Activated T-cell treated with anti-CD3 and anti-CD28 coated beads, Interleukin-2, amount 50 U/mL, for 24 hours (primary cell): ENCODE results near the gene GNAS.
A peak's percentile ranks its signal among the peaks of the same experiment; 100 is the strongest.

Source experiments
- DNase-seq: peaks from one replicate; pipeline ENCODE4 v3.0.0-alpha.2; 2020
- H3K27ac Mint-ChIP-seq: 2 replicates; pipeline ENCODE4 v1.8.0; 2020; ENCODE audit warnings: mild to moderate bottlenecking, mixed read lengths
- H3K27me3 Mint-ChIP-seq: 2 replicates; pipeline ENCODE4 v1.8.0; 2020; ENCODE audit warnings: mixed read lengths
- H3K36me3 Mint-ChIP-seq: 2 replicates; pipeline ENCODE4 v1.8.0; 2020; ENCODE audit warnings: low read depth, mixed read lengths
- H3K4me1 Mint-ChIP-seq: 2 replicates; pipeline ENCODE4 v1.8.0; 2020; ENCODE audit warnings: low read depth, mixed read lengths
- H3K4me3 Mint-ChIP-seq: 2 replicates; pipeline ENCODE4 v1.8.0; 2020; ENCODE audit warnings: mild to moderate bottlenecking, moderate library complexity, mixed read lengths
- H3K9me3 Mint-ChIP-seq: 2 replicates; pipeline ENCODE4 v1.8.0; 2020; ENCODE audit warnings: mixed read lengths

Gene GNAS

DNA sequence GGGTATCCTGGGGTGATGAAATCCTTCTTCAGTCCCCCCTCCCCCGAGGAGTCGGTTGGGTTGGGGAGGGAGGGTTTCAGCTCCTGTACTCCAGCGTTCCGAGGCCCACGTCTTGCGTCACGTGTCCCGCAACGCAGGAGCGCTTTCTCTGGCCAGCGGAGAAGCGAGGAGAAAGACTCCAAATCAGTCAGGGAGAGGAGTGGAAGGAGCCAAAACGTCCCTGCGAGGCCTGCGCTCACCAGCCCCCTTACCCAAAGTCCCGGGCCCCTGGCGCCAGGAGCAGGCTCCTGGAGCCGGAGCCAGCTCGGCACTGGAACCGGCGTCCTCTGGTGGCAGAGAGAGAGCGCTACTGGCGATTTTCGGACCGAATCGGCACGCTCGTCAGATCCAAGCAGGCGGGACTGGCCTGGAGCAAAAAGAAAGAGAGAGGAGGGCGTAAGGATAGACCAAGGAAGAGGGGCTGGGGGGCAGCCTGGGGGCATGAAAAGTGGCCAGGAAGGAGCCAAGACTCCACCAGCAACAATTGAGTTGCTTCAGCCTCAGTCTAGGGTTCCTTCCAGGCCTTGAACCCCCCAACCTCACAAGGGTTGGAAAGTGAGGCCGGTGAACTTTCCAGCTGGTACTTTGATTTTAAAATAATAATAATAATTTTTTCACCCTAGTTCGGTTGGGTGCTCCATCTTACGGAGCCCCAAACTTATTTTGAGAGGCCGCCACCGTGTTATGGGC lies at the start of gene GNAS:
Gene GNAS (plus strand): TSS at position 174 of the 729 bp plus-strand sequence.
- Mint-ChIP-seq H3K36me3 (peaks cover 3% of the 10 kb centered on the region), H3K27me3 (peaks cover 82% of the 10 kb centered on the region), H3K27ac (no peak within 1 kb of the TSS), H3K9me3 (no peaks in the 10 kb centered on the region), H3K4me3 (peak within 1 kb of the TSS; percentile 89), H3K4me1 (peaks cover 40% of the 10 kb centered on the region)
- peak; percentile 75 for DNase-seq

DNA sequence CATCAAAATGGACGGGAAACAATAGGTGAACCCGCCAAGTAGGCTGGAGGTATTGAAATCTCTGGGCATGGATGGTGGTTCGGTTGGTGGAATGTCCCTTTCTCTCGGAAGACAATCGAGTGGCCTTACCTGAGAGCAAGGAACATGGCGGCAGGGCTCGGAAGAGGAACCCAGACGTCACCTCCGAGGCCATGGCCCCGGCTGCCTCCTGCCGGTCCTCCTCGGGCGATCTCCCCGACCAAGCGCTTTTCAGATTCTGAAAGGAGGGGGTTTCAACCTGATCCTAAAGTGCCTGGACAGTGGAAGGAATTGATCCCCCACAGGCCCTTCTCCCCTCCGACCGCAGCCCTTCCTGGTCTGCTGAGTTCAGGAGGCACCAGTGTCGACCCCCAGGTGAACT lies 49.0 kb upstream of the GNAS start:
- Mint-ChIP-seq H3K36me3 (no peaks in the 10 kb centered on the region), H3K9me3 (no peaks in the 10 kb centered on the region), H3K4me3 (no peak overlapping the region), H3K27me3 (peaks cover 56% of the 10 kb centered on the region), H3K4me1 (no peaks in the 10 kb centered on the region), H3K27ac (no peak overlapping the region)
- no peak for DNase-seq

DNA sequence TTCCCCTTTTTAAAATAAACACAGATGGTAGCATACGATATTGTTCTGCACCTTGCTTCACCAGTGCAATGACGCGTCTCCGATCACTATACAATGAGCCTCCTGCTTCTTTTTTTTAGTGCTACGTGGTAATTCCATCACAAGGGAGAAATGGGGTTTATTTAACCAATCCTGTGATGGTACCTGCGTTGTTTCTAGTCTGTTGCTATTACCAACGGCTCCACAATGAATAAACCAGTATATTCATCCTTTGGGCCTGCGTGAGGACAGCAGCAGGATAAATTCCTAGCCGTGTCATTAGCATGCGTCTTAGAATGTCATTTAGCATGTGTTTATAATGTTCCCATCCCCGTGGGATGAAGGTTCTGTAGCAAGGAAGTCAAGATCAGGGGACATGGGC lies 44.7 kb upstream of the GNAS start:
- H3K4me3 Mint-ChIP-seq, result no peak overlapping the region
- H3K9me3 Mint-ChIP-seq, result no peaks in the 10 kb centered on the region
- no peaks in the 10 kb centered on the region for H3K36me3 Mint-ChIP-seq
- peaks cover 14% of the 10 kb centered on the region for H3K4me1 Mint-ChIP-seq
- H3K27me3 Mint-ChIP-seq, result peaks cover 82% of the 10 kb centered on the region
- no peak overlapping the region for H3K27ac Mint-ChIP-seq
- no peak for DNase-seq

DNA sequence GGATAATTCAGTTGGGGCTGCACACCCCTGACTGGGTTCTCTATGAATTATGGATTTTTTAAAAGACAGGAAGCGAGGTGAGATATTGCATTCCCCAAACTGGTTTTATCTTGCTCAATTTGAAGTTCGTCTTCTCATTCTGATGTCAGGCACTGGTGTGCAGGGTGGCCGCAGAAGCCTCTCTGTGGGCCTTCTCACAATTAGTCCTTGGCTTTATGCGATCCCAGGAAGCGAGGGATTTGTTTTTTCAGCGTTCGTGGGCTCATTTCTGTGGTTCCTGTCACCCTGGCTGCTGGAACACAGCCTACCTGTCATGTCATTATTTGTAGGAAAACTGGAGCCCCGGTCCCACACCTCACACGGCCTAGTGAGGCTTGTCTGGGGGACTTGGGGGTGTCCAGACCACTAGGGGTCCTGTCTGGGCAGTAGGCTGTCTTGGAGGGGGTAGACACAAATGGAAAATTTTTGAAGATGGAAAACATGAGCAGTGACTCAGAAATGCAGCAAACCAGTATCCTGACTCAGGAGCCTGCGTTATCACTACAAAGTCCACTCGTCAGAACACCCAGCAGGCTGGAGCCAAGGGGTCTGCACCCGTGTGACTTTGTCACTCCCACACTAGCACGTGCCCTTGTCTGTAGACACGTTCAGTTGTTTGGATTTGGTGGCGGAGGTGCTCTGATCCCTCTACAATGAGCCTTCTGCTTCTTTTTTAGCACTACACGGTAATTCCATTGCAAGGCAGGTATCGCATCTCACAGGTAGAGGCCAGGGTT lies 44.1 kb upstream of the GNAS start:
- Mint-ChIP-seq H3K27me3 (peaks cover 84% of the 10 kb centered on the region), H3K36me3 (no peaks in the 10 kb centered on the region), H3K9me3 (no peaks in the 10 kb centered on the region), H3K4me1 (peaks cover 14% of the 10 kb centered on the region), H3K4me3 (no peak overlapping the region), H3K27ac (no peak overlapping the region)
- no peak for DNase-seq

DNA sequence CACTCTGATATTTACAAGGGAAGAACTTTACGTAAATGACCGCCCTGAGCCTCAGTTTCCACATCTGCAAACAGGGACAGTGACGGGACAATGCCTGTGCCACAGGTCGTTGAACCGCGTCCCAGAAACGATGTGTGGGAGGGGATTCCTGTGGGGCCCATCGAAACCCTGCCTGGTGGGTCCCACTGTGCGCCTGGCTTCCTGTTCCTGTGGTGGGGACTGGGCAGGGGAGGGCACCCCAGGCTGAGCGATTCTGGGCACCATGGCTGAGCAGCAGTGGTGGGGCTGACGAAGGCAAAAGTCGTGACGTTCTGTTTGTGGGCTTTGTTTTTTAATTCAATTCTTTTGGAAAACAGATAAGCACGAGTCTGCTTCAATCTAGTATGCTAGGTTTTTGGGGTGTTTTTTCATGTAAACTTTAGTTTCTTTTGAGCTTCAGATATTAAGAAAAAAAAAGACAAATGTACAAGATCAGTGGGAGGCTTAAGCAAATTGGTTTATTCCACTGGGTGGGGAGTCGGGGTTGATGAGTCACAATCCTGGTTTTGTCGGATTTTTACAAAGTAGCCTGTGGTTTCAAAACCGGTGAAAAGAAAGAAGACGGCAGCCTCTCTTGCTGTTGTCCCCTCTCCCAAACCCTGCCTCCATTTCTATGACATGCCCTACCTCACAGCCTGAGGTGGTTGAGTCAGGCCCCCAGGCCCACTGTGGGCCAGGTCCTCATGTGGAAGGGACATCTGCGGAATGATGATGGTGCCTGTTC lies 42.2 kb upstream of the GNAS start:
- H3K9me3 Mint-ChIP-seq, result no peaks in the 10 kb centered on the region
- H3K4me1 Mint-ChIP-seq, result peaks cover 14% of the 10 kb centered on the region
- H3K36me3 Mint-ChIP-seq, result no peaks in the 10 kb centered on the region
- H3K4me3 Mint-ChIP-seq, result no peak overlapping the region
- H3K27ac Mint-ChIP-seq, result no peak overlapping the region
- no peak for DNase-seq
- H3K27me3 Mint-ChIP-seq, result peaks cover 87% of the 10 kb centered on the region

DNA sequence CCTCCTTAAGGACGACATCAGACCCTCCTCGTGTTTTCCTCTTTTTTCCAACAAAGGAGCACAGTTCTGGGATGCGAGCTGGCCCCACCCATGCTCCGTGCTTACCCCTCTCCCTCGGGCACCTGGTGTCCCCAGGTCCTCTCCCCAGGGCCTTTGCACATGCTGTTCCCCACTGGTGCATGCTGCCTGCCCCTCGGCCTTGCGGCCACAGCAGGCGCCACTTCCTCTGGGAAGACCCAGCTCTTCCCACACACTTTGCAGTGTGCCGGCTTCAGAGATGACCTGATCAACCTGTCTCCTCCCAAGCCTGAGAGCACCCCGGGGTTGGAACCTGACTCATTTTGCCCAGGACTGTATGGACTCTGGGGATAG lies 41.7 kb upstream of the GNAS start:
- Mint-ChIP-seq H3K36me3 (no peaks in the 10 kb centered on the region), H3K4me3 (no peak overlapping the region), H3K4me1 (peaks cover 14% of the 10 kb centered on the region), H3K27me3 (peaks cover 88% of the 10 kb centered on the region), H3K27ac (no peak overlapping the region), H3K9me3 (no peaks in the 10 kb centered on the region)
- no peak for DNase-seq

DNA sequence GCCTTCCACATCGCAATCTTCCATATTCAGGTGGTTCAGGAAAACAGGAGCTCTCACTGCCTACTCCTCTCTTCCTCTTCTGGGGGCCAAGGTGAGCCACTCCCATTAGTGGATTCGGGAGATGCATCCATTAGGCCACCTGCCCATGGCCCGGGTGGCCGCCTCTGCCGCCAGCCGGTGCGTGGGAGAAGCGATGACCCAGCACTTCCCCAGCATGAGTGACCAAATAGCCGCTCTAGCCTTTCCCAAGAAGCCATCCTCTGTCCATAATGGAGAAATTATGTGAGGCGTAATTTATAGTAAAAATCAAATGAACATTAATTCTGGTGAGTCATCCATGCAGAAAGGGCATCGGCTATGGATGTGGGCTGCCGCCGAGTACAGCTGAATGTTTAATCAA lies 41.2 kb upstream of the GNAS start:
- Mint-ChIP-seq H3K27me3 (peaks cover 86% of the 10 kb centered on the region), H3K36me3 (no peaks in the 10 kb centered on the region), H3K27ac (no peak overlapping the region), H3K4me1 (peaks cover 14% of the 10 kb centered on the region), H3K4me3 (no peak overlapping the region), H3K9me3 (no peaks in the 10 kb centered on the region)
- DNase-seq, result no peak

DNA sequence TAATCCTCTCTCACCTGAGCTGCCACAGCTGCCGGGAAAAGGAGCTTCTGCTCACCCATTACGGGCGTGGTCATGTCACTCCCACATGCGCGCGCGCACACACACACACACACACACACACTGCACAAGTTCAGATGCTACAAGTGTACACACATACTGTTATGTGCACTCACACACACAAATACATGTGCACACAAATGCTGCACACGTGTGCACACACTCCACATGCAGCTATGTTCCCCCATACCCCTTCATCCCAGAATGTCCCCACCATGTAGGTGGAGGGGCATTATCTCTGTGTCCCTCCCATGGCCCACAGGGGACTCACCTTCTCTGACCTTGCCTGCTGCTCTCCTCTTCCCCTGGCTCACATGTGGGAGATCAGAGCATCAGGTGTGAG lies 39.1 kb upstream of the GNAS start:
- H3K4me1 Mint-ChIP-seq, result peaks cover 19% of the 10 kb centered on the region
- no peak for DNase-seq
- no peaks in the 10 kb centered on the region for H3K36me3 Mint-ChIP-seq
- H3K27me3 Mint-ChIP-seq, result peaks cover 89% of the 10 kb centered on the region
- no peak overlapping the region for H3K4me3 Mint-ChIP-seq
- H3K27ac Mint-ChIP-seq, result no peak overlapping the region
- no peaks in the 10 kb centered on the region for H3K9me3 Mint-ChIP-seq

DNA sequence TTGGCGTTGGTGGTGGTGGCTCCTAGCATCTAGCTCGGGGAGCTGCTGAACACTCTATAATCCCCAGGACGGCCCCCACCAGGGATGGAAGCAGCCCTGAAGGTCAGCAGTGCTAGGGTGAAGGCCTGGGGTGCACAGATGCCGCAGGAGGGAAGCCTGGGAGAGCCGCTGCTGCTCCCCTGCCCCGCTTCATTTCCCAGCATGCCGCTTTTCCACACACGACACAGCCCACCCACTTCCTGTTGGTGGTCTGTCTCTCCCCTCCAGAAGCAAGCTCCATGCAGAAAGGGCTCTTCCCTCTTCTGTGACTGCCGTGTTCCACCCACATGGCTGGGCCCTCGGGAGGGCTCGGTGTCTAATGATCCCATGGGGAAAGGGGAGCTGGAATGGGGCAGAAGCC lies 37.1 kb upstream of the GNAS start:
- Mint-ChIP-seq H3K4me1 (peaks cover 21% of the 10 kb centered on the region), H3K36me3 (peaks cover 7% of the 10 kb centered on the region), H3K27ac (no peak overlapping the region), H3K27me3 (peaks cover 76% of the 10 kb centered on the region), H3K4me3 (no peak overlapping the region), H3K9me3 (peaks cover 1% of the 10 kb centered on the region)
- DNase-seq, result no peak

DNA sequence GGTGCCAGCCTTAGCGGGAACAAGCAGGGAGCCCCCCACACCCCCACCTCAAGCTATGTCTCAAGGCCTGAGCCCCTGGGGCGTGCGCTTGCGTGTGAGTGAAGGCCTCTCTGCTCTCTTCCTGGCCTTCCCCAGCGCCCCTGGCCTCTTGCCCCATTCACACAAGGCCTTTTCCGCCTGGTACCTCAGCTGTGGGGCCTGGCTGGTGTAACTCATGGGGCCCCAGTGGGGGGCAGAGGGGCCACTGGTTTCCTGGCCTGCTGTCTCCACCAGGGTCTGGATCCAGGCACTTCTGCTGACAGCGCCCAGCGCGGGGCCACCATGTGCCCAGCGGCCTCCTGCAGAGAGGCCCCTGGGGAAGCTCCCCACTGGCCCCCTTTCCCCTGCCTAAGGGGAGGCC lies 36.5 kb upstream of the GNAS start:
- H3K36me3 Mint-ChIP-seq, result peaks cover 13% of the 10 kb centered on the region
- H3K4me1 Mint-ChIP-seq, result peaks cover 18% of the 10 kb centered on the region
- DNase-seq, result no peak
- peaks cover 5% of the 10 kb centered on the region for H3K9me3 Mint-ChIP-seq
- no peak overlapping the region for H3K27ac Mint-ChIP-seq
- no peak overlapping the region for H3K4me3 Mint-ChIP-seq
- peaks cover 77% of the 10 kb centered on the region for H3K27me3 Mint-ChIP-seq

DNA sequence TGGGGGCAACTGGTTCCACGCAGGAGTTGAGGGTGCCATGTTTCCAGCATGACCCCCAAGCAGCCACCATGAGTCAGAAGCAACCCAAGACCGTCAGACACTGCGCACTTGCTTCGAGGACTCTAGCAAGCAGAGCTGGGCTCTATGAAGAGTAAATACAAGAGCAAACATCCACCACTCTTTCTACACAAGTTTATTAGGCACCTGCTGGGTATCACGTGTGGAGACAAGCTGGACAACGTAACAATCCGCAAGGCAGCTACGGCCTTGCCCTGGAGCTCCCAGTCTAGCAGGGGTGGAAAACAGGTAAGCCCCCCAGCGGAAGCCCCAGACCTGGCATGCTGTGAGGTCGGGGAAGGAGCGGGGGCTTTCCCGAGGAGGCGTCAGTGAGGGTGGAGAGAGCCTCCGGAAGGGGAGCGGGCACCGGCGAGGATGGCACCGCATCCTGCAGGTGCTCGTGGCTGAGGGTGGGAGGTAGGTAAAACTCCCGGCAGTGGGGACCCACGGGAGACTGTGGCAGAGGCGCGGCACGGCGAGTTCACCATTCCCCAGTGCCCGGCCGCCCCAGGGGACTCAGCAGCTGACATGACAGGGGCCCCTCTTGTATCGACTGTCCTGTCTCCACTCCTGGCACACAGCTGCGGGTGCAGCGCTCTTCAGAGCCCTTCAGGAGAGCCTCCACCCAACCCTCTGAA lies 35.4 kb upstream of the GNAS start:
- Mint-ChIP-seq H3K36me3 (peaks cover 17% of the 10 kb centered on the region), H3K9me3 (peaks cover 5% of the 10 kb centered on the region), H3K4me3 (no peak overlapping the region), H3K27me3 (peaks cover 71% of the 10 kb centered on the region), H3K27ac (no peak overlapping the region), H3K4me1 (peaks cover 17% of the 10 kb centered on the region)
- no peak for DNase-seq

DNA sequence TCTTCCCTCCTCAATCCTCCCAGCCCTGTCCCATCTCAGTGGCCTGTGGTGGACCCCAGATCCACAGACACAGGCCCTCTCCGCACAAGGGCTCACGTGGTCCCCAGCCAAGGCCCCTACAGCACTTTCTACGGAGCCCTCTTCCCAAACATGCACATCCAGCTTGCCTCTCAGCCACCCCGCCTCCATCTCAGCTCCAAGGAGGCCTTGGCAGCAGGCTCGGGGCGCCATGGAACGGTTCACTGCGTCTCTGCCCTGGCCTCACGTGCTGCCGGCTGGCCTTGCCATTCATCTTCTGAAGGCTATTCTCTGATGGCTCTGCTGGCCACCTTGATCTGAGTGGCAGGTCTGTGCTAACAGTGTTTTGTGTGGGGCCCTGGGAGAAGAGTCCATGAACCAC lies 34.8 kb upstream of the GNAS start:
- Mint-ChIP-seq H3K4me3 (no peak overlapping the region), H3K27me3 (peaks cover 64% of the 10 kb centered on the region), H3K36me3 (peaks cover 17% of the 10 kb centered on the region), H3K9me3 (peaks cover 5% of the 10 kb centered on the region), H3K27ac (no peak overlapping the region), H3K4me1 (peaks cover 17% of the 10 kb centered on the region)
- DNase-seq, result no peak

DNA sequence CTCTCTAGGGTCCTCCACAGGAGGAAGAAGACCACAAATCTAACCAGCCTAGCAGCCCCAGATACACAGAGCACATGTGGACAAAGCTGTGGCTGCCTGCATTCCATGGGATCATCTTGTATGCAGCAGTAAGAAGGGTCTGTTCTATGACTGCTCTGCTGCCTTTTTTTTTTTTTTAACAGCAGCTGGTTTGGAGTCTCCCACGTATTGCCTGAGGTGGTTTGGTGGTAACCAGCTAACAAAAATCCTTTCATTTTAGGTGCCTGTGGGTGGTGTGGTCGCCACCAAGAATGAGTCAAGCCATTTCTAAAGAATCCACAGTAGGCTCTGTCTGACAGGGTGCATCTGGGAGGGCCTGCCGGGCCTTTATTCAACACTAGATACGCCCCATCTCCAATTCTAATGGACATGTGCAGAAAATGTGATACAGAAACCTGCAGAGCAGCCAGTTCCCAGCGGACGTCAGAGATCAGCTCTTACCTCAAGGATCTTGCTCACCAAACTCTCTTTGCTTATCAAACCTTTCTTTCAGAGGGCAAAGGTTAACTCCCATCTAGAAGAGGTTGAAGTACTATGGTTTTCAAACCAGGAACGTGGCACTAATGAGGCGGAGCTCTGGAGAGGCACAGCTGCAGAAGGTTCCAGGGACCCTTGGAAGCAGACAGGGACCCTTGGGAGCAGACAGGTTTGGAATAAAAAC lies 33.8 kb upstream of the GNAS start:
- peaks cover 5% of the 10 kb centered on the region for H3K9me3 Mint-ChIP-seq
- peaks cover 17% of the 10 kb centered on the region for H3K36me3 Mint-ChIP-seq
- H3K27ac Mint-ChIP-seq, result peak overlapping the region; percentile 9
- peaks cover 17% of the 10 kb centered on the region for H3K4me1 Mint-ChIP-seq
- DNase-seq, result peak; percentile 67
- H3K27me3 Mint-ChIP-seq, result peaks cover 55% of the 10 kb centered on the region
- H3K4me3 Mint-ChIP-seq, result no peak overlapping the region

DNA sequence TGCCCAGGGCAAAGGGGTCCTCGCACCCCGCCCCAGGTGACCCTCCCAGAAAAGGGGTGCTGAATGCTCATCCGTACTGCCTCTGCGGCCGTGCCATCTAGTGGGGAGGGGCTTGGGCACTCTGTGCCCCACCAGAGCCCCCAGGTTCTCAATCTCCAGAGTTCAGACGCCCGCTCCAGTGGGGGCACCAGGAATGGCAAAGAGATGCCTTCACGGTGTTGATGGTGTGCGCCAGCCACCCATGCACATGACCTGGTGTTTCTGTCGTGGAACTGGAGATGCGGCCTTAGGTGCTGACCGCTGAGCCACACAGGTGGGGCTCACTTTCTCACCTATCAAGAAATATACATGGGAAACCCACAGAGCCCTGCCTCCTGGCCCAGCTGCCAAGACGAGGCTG lies 32.6 kb upstream of the GNAS start:
- Mint-ChIP-seq H3K27me3 (peaks cover 54% of the 10 kb centered on the region), H3K4me3 (no peak overlapping the region), H3K36me3 (peaks cover 17% of the 10 kb centered on the region), H3K27ac (no peak overlapping the region), H3K4me1 (peaks cover 17% of the 10 kb centered on the region), H3K9me3 (peaks cover 5% of the 10 kb centered on the region)
- no peak for DNase-seq
